MM.1S (cell line): ENCODE data around the gene TGM6.

ENCODE experiments used
- CTCF ChIP-seq: fragments of 300-600 bp; sonication (generic); IDR thresholded peaks from 2 replicates; pipeline ENCODE4 v1.5.1; 2016; ENCODE audit warnings: antibody characterized with exemption, low read length, mixed read lengths
- EZH2 ChIP-seq: fragments of 300-600 bp; sonication (generic); optimal IDR thresholded peaks from 2 replicates; pipeline ENCODE3; 2017; ENCODE audit warnings: low read depth, mild to moderate bottlenecking, antibody characterized with exemption, low read length, mixed read lengths
- EZH2phosphoT487 ChIP-seq: fragments of 300-600 bp; sonication (generic); IDR thresholded peaks from 2 replicates; pipeline ENCODE4 v1.6.1; 2018; ENCODE audit warnings: antibody characterized with exemption, low read length

DNA sequence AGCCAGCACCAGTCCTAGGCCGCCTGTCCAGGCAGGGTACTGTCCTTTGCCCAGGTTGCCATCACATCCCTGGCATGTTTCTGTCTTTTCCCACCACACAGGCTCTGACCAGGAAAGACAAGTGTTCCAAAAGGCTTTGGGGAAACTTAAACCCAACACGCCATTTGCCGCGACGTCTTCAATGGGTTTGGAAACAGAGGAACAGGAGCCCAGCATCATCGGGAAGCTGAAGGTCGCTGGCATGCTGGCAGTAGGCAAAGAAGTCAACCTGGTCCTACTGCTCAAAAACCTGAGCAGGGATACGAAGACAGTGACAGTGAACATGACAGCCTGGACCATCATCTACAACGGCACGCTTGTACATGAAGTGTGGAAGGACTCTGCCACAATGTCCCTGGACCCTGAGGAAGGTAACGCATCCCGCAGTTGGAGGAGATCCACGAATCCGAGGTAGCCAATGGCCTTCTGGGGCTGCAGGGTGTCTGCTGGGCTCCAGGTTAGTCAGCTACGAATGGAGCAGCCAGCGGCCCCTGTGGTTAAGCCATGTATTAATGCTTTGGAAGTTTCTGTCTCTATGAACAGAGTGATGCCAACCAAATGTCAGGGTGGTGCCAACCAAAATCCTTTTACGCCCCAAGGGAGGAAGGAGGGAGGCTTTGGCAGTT, 48.7 kb upstream of the TGM6 start:
- TF ChIP-seq CTCF (no peak), EZH2 (no peak), EZH2phosphoT487 (no peak)
